ENCODE measurements around the gene ABCB10.

- TF ChIP-seq CTCF (IDR thresholded peaks at IDR 0.05) (no peak), POLR2A (IDR thresholded peaks at IDR 0.05) (no peak)
Measured at GRCh38 chr1:229482511-229482910, 76.0 kb downstream of the ABCB10 start.
